HL-60/S4 (cell line): ENCODE data around the gene GSTA1.
"Not testable (repeated sequence)": the region's sequence is repeated elsewhere in the genome, so short reads cannot be mapped to it uniquely, and the experiment has no call there.

Experiments
- in situ Hi-C: fragments of 300-500 bp; cut with MboI; formaldehyde crosslinking; loops from 2 replicates; pipeline ENCODE4 v1.14.3; 2022; ENCODE audit warnings: low sequenced_read_pairs

The GSTA1 gene

DNA sequence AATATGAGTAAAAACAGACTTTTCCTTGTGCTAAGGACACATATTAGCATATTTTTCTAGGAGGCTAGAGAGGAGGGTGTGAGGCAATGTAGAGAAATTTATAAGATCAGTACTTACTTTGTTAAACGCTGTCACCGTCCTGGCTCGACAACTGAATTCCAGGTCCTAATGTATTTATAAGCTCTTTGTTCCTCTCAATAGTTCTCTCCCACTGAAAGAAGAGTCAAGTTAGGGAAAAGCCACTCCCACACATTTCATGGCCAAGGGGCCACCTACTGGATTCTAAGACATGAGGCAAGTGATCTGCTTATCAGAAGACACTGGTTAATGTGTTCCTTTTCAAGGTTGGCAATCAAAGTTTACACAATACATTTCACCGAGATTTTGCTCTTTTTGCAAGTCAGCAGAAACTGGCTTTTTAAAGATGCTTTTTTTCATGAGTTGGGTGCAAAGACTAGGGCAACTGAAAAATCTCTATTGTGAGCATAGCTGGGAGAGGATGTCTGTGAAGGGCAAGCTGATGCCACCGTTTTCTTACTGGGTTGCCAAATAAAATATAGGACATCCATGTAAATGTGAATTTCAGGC, at the start of gene GSTA1:
Gene GSTA1, minus strand, starts transcription at position 149 of the 588 bp plus-strand sequence. CDS start 4,549 bp downstream, outside the sequence.
- in situ Hi-C loops: not testable (repeated sequence)

DNA sequence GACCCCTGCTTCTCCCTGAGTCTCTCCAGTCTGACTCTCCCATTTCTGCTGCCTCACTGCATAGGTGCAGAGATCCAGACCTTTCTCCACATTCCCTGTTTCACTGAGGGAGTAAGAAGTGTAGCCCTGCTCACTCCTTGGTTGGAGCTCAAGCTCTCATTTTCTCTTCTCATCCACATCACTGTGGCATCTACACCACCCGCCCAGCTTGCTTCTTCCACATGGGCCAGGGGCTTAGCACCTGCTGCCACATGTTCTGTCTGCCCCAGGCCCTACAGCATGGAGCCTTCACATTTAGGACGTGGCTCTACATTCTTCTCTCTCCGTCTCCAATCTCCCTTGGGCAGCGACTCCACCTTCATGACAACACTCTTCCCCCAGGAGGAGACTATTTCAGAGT, 45.5 kb upstream of the GSTA1 start:
- in situ Hi-C loops: no loop called here

DNA sequence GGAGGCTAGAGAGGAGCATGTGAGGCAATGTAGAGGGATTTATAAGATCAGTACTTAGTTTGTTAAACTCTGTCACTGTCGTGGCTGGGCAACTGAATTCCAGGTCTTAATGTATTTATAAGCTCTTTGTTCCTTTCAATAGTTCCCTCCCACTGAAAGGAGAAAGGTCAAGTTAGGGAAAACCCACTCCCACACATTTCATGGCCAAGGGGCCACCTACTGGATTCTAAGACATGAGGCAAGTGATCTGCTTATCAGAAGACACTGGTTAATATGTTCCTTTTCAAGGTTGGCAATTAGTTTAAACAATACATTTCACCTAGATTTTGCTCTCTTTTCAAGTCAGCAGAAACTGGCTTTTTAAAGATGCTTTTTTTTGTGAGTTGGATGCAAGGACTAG, 42.4 kb upstream of the GSTA1 start:
- in situ Hi-C loops: no loop called here

DNA sequence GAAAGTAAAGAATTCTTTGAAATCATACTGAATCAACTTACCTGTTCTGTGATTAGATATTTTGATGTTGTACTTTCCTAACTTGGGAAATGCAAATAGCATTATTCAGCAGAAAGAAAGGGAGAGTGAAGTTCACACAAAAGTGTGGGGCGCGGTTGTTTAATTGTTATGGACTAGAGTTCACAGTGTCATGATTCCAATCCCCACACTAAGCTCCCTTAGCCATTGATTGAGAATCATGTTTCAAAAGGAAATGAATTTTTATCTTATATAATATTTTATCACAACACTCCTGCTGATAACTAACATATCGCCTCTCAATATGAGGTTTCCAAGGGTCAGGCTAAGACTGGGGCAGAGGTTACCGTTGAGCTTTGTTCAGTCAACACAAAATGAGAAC, 40.0 kb upstream of the GSTA1 start:
- in situ Hi-C loops: no loop called here

DNA sequence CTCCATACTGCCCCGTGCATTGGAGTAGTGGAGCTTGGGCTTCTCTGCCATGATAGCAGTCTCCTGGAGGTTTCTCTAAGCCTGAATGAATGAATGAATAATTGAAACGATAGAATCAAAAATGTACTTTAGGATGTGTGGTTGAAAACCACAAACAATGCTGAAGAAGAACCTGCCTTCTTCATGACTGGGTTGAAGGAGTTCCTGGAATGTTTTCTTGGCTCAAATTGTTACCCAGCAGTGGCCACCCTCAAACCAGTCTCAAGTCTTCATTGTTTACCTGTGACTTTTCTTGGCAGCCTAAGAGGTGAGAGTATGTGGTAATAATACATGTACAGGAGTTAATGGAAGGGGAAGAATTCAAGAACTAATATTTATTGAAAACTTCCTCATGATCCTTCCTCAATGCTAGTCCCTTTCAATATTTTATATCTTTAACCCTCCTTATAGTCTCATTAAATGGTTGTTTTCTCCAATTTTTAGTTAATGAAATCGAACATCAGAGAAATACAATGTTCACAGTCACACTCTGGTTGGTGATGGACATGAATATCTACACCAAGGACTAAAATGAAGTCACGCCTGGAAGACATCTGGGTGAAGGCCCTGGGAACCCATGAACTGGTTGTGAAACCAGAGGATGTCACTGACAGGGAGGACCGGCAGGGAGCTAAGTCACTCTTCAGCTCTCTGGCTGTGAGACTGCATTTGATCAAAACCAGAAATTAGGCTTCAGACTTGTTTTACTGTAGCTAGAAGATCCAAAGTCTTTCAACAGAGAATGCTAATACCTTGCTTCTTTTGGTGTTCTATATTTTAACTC, 37.4 kb upstream of the GSTA1 start, which contains the start of gene GSTA5:
Gene GSTA5, minus strand, starts transcription at position 51 of the 823 bp plus-strand sequence.
- in situ Hi-C loops: no loop called here

DNA sequence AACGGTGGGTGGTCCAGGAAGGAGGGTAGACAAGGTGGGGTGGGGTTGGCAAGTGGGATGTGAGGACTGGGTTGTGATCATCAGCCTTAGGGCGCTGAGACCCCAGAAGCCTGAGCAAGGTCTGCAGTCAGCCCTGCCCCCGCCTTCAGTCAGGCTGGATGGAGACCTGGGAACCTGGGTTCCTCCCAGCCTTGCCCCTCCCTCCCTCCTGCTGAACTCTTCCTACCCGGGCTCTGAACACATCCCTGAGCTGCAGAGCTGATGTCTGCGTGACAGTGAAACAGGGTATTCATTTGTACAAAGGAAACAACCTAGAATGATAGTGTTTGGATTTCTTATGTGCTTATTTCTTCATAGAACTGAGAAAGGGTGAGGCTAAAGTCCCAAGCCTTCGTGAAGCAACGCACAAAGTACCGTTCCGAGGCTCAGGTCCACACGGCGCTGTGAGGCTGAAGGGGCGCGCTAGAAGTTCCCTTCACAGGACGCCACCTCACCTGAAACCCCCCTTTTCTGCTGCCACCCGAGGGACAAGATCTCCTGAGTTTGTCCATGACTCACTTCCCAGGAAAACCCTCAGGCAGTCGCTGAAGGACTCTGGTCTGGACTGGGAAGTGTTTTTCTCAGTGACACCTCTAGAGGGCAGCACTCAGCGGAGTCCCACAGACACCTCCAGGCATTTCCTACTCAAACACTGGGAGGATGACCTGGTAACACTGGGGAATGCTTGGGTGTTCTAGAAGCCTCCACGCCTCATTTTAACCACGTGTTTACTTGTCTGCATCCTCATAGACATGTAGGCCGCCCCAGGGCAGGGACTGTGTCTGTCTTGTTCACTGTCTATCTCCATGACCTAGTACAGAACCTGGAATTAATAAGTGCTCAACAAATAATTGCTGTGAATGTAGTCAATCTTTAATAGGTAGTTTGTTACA, 35.8 kb upstream of the GSTA1 start:
- in situ Hi-C loops: no loop called here

DNA sequence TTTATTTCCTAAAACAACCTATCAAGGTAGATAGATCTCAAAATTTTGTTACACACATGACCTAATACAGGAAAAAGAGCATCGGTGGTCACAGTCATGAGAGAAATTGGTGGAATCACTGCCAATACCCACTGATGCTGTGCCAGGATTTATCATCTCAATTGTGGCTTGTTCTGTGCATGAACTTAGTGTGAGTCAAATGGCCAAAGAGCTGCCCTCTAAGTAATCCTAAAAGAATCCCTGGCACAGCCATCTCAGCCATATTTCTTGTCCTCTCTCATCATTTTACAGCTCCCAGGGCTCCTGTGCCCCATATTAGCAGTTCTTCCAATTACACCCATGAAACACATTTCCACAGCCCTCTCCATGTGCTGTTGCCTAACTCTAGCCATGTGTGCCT, 30.9 kb upstream of the GSTA1 start:
- in situ Hi-C loops: no loop called here

DNA sequence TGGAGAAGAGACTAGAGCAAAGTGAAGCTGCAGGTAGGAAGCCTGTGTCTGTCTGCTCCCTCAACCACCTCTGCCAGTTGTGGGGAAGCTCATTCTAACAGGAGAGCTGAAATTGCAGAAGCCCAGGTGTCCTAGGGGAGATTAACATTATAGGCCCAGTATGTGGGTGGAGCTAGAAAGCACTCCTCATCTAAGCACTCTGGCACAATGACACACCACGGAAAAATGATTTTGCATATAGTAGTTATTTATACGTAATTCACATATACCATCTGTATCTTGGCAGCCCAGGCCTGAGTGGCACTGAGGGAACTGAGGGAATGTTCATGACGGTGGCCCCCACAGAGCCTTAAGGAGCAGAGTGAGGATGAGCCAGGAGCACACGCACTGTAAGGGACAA, 27.3 kb upstream of the GSTA1 start:
- in situ Hi-C loops: not testable (repeated sequence)

DNA sequence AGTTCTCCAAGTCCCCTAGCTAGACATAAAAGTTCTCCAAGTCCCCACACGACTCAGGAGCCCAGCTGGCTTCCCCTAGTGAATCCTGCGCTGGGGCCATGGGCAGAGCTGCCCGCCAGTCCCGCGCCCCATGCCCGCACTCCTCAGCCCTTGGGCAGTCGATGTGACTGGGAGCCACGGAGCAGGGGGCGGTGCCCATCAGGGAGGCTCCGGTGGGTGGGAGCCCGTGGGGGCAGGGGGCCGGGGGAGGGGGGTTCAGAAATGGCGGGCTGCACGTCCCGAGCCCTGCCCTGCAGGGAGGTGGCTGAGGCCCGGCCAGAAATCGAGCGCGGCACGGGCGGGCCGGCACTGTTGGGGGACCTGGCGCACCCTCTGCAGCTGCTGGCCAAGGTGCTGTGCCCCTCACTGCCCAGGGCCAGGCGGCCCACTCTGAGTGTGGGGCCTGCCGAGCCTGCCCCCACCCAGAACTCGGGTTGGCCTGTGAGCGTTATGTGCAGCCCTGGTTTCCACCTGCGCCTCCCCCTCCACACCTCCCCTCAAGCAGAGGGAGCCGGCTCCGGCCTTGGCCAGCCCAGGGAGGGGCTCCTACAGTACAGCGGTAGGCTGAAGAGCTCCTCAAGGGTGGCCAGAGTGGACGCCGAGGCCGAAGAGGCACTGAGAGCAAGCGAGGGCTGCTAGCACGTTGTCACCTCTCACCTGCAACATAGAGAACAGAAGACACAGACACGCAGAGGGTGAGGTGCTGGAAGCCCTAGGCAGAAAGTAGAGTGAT, 25.6 kb upstream of the GSTA1 start:
- in situ Hi-C loops: loop anchor here (5.0 kb wide), 1 partner anchor 42 kb away; no protein-coding TSS in a partner anchor

DNA sequence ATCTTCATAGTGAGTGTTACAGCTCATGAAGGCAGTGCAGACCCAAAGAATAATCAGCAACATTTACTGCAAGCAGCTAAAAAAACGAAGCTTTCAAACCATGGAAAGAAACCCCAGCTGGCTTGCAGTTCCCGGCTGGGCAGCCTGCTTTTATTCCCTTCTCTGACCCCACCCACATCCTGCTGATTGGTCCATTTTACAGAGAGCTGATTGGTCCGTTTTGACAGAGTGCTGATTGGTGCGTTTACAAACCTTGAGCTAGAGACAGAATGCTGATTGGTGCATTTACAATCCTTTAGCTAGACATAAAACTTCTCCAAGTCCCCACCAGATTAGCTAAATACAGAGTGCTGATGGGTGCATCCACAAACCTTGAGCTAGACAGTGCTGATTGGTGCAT, 25.0 kb upstream of the GSTA1 start:
- in situ Hi-C loops: loop anchor here (5.0 kb wide), 1 partner anchor 41 kb away; no protein-coding TSS in a partner anchor

DNA sequence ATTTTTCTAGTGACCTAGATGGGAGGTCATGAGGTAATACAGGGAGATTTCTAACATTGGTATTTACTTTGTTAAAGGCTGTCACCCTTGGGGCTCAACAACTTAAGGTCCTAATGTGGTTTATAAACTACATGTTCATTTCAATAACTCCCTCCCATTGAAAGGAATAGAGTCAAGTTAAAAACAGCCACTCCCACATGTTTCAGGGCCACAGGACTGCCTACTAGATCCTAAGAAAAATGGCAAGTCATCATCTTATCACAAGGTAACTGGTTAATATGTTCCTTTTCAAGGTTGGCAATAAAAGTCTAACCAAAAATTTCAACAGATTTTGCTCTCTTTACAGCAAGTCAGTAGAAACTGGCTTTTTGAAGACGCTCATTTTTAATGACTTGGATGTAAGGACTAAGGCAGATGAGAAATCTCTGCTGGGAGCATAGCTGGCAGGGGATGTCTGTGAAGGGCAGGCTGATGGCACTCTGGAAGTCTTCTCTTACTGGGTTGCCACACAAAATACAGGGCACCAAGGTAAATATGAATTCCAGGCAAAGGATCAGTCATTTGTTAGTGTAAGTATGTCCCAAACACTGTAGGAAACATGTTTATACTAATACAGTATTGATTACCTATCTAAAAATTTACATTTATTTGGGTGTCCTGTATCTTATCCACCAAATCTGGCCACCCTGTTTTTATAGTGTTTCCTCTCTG, 23.6 kb upstream of the GSTA1 start:
- in situ Hi-C loops: loop anchor here (5.0 kb wide), 1 partner anchor 40 kb away; no protein-coding TSS in a partner anchor

DNA sequence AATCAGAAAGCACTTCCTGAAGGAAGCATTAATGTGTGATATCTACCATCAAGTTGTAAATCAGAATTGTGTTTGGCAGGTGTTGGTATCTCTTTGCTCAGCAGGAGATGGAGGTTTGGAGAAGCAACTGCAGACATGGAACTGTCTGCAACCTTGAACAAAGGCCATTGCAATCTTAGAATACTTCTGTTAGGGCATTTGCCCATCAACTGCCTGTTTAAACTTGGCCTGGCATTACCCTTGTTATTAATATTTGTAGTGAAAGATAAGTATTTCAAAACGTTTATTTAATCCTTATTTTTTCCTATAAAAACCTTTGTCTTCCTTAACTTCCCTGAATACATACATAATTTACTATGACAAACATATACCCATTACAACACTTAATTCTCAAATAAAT, 22.9 kb upstream of the GSTA1 start:
- in situ Hi-C loops: loop anchor here (5.0 kb wide), 1 partner anchor 39 kb away; no protein-coding TSS in a partner anchor

DNA sequence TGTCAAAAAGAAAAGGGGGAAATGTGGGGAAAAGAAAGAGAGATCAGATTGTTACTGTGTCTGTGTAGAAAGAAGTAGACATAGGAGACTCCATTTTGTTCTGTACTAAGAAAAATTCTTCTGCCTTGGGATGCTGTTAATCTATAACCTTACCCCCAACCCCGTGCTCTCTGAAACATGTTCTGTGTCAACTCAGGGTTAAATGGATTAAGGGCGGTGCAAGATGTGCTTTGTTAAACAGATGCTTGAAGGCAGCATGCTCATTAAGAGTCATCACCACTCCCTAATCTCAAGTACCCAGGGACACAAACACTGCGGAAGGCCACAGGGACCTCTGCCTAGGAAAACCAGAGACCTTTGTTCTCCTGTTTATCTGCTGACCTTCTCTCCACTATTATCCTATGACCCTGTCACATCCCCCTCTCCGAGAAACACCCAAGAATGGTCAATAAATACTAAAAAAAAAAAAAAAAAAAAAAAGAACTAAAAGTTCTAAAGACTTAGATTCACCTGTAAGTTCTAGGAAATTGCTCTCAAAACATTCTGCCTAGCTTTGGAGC, 22.4 kb upstream of the GSTA1 start:
- in situ Hi-C loops: loop anchor here (5.0 kb wide), 1 partner anchor 39 kb away; no protein-coding TSS in a partner anchor

DNA sequence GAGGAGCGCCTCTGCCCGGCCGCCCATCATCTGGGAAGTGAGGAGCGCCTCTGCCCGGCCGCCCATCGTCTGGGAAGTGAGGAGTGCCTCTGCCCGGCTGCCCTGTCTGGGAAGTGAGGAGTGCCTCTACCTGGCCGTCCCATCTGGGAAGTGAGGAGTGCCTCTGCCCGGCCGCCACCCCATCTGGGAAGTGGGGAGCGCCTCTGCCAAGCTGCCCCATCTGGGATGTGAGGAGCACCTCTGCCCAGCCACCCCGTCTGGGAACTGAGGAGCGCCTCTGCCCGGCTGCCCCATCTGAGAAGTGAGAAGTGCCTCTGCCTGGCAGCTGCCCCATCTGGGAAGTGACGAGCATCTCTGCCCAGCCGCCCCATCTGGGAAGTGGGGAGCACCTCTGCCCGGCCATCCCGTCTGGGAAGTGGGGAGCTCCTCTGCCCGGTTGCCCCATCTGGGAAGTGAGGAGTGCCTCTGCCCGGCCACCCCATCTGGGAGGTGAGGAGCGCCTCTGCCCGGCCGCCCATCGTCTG, 21.7 kb upstream of the GSTA1 start:
- in situ Hi-C loops: loop anchor here (5.0 kb wide), 1 partner anchor 38 kb away; no protein-coding TSS in a partner anchor

DNA sequence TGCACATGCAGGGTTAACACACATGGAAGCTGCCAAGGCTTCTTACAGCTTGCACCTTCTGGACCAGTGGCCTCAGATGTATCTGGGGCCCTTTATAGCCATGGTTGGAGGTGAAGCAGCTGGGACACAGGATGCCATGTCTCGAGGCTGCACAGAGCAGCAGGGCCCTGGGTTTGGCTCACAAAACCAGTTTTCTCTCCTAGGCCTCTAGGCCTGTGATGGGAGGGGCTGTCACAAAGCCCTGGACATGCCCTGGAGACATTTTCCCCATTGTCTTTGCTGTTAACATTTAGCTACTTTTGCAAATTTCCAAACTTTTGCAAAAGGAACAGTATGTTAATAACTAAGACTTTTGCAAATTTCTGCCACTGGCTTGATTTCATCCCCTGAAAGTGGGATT, 18.2 kb upstream of the GSTA1 start:
- in situ Hi-C loops: no loop called here

DNA sequence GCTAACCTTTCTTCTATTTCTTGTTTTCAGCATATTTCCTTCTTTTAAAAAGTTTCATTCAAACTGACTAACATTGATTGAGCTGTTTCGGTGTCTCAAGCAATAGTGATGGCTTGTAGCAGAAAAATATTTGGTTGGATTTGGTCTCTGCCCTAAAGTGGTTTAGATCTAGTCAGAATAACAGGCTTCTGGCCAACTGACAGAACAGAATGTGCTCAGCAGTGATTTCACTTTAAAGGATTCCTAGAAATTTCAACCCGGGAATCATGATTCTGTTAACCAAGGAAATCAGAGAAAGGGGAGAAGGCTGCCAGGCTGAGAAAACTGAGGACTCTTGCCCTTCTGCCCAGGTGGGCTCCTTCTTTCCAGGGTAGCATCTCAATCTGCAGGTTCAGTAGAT, 16.6 kb upstream of the GSTA1 start:
- in situ Hi-C loops: no loop called here

DNA sequence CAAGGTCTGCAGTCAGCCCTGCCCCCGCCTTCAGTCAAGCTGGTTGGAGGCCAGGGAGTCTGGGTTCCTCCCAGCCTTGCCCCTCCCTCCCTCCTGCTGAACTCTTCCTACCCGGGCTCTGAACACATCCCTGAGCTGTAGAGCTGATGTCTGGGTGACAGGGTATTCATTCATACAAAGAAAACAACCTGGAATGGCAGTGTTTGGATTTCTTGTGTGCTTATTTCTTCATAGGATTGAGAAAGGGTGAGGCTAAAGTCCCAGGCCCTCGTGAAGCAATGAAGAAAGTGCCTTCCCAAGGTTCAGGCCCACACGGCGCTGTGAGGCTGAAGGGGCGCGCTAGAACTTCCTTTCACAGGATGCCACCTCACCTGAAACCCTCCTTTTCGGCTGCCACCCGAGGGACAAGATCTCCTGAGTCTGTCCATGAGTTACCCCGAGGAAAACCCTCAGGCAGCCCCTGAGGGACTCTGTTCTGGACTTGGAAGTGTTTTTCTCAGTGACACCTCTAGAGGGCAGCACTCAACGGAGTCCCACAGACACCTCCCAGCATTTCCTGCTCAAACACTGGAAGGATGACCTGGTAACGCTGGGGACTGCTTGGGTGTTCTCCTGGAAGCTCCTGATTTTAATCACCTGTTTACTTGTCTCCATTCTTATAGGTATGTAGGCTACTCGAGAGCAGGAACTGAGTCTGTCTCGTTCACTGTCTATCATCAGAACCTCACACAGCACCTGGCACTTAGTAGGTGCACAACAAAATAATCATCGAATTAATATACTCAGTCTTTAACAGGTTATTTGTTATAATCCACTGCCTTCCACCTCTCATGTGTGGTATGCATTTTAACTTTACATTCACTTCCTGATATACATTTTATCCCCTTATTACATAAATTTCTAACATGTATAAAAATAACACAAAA, 11.8 kb upstream of the GSTA1 start:
- in situ Hi-C loops: no loop called here

DNA sequence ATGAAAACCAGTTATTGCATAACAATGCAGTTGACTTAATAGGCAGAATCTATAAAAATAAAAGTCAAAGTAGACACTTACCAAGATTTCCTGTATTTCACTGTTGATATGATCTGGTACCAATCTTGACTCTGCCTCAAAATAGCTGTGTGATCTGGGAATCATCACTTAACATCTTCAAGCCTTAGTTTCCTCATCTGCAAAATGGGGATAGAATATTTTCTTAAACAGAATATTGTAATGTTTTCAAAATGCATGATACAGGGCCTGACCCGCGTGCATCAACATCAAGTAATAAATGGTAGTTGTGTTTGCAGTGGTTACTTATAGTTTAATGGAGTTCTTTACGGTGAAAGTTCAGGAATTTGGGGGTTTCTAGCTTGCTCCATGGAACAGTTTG, 10.9 kb upstream of the GSTA1 start:
- in situ Hi-C loops: not testable (repeated sequence)
